ENCODE results near the gene KLHL21. TPM values are rescaled to one million over a fixed set of nuclear protein-coding genes. Genes with fewer than 3 reads are reported as not detected.

Gene KLHL21
- total and polyA plus RNA-seq, 9 of the 15 experiments (the other 6 are each of a cell fraction or from before 2014, with no cell fraction given) = 2.1 to 42.1 (median 17.5) TPM

- TF ChIP-seq JUND (IDR thresholded peaks at IDR 0.05; ENCODE audit: borderline replicate concordance, low read depth, low read length) = peak; percentile 2; the same call in 1 of the 2 replicates
- no peak; the same call in 2 of the 3 replicates for TF ChIP-seq JUND (tag; IDR thresholded peaks at IDR 0.05; ENCODE audit: borderline replicate concordance, low read depth, low read length)
- peak in 1 of 2 experiments; percentile 19; a peak in 1 of 4 replicates for TF ChIP-seq ZNF639 (CRISPR knock-in tag; conservative IDR thresholded peaks at IDR 0.05 in 1 of 2, IDR thresholded peaks at IDR 0.05 in 1 of 2)
- TF ChIP-seq MTA1 (IDR thresholded peaks at IDR 0.05; ENCODE audit: borderline replicate concordance) = 0 out of 2 replicates have a peak, but pooled peaks have one; percentile 18
- 0 out of 2 replicates have a peak, but pooled peaks have one; percentile 5 for TF ChIP-seq ZNF143 (CRISPR knock-in tag; IDR thresholded peaks at IDR 0.05)
- peak; percentile 37 for TF ChIP-seq TAF1 (IDR thresholded peaks at IDR 0.05; ENCODE audit: control insufficient read depth, extremely low read depth, insufficient read depth, low read length, severe bottlenecking)
- peak; percentile 52; the same call in 1 of the 2 replicates for TF ChIP-seq POLR2H (tag; IDR thresholded peaks at IDR 0.05; ENCODE audit: low read depth)
- TF ChIP-seq TEAD2 (tag; IDR thresholded peaks at IDR 0.05) = 0 out of 2 replicates have a peak, but pooled peaks have one; percentile 35
- 0 out of 2 replicates have a peak, but pooled peaks have one; percentile 16 for TF ChIP-seq ETS1 (conservative IDR thresholded peaks at IDR 0.05; ENCODE audit: control insufficient read depth, low read depth, low read length)
- peak; percentile 61; the same call in 1 of the 2 replicates for TF ChIP-seq FOXJ2 (tag; IDR thresholded peaks at IDR 0.05)
- TF ChIP-seq SP1 (CRISPR knock-in tag; IDR thresholded peaks at IDR 0.05) = 0 out of 2 replicates have a peak, but pooled peaks have one; percentile 50
Measured at GRCh38 chr1:6603238-6603914, 707 bp upstream of the KLHL21 start (continued).
